Sigmoid colon (tissue), 7 donors: ENCODE data around the gene ADAM10. TPM values are rescaled to one million over a fixed set of nuclear protein-coding genes. Genes with fewer than 3 reads are reported as not detected.
"Not testable (repeated sequence)": the region's sequence is repeated elsewhere in the genome, so short reads cannot be mapped to it uniquely, and the experiment has no call there.

Source experiments
- DNase-seq: peaks from one replicate; pipeline ENCODE4 v3.0.0-alpha.2; 2019
- H3K27ac ChIP-seq, 4 donors: fragments of 200-600 bp; sonication (generic); one replicate each; pipeline ENCODE4 v1.5.1; 2016 to 2019; ENCODE audit warnings: mild to moderate bottlenecking in 1 of 4
- H3K27me3 ChIP-seq, 3 donors: fragments of 200-600 bp; sonication (generic); one replicate each; pipeline ENCODE4 v1.5.1; 2019; ENCODE audit warnings: mild to moderate bottlenecking in 1 of 3
- H3K36me3 ChIP-seq, 4 donors: fragments of 200-600 bp; sonication (generic); one replicate each; pipeline ENCODE4 v1.5.1; 2016 to 2019
- H3K4me1 ChIP-seq, 4 donors: fragments of 200-600 bp; sonication (generic); one replicate each; pipeline ENCODE4 v1.5.1; 2017 to 2019
- H3K4me3 ChIP-seq, 4 donors: fragments of 200-600 bp; sonication (generic); one replicate each; pipeline ENCODE4 v1.5.1; 2017 to 2019; ENCODE audit warnings: mild to moderate bottlenecking in 2 of 4, moderate library complexity in 1 of 4
- H3K9me3 ChIP-seq, 4 donors: fragments of 200-600 bp in 3 of 4; sonication (generic) in 3 of 4; one replicate each; pipeline versions ENCODE4 v1.5.1 to v1.6.1; 2013 to 2019
- CTCF ChIP-seq, 4 experiments: fragments of 450-650 bp in 3 of 4; fragments of 200-600 bp in 1 of 4; IDR thresholded peaks; one replicate each; pipeline ENCODE4 v1.5.1; 2016 to 2019; ENCODE audit warnings: antibody characterized with exemption in 4 of 4, mild to moderate bottlenecking in 3 of 4, moderate library complexity in 2 of 4
- EP300 ChIP-seq, 4 donors: sonication (generic); formaldehyde crosslinking; IDR thresholded peaks; one replicate each; pipeline ENCODE4 v1.6.1; 2017; ENCODE audit warnings: antibody characterized with exemption in 4 of 4
- POLR2A ChIP-seq, 2 donors: fragments of 450-650 bp; IDR thresholded peaks; one replicate each; pipeline ENCODE4 v1.6.1; 2016; ENCODE audit warnings: antibody characterized with exemption in 2 of 2, mild to moderate bottlenecking in 2 of 2, moderate library complexity in 2 of 2
- POLR2AphosphoS5 ChIP-seq, 4 donors: sonication (generic); formaldehyde crosslinking; IDR thresholded peaks; one replicate each; pipeline ENCODE4 v1.6.1; 2017; ENCODE audit warnings: antibody characterized with exemption in 4 of 4
- WGBS, 2 donors: extraction: QIAGEN DNeasy Blood & Tissue Kit; methylation state at CpG; one replicate each; pipeline ENCODE4 v1.1.7; 2013; 5-methylcytosine and 5-hydroxymethylcytosine counted together
- intact Hi-C: fragments of 100-400 bp; cut with DNase I; formaldehyde crosslinking; loops from one replicate; pipeline ENCODE4 v1.15.1; 2023
- polyA plus RNA-seq, 3 donors: library from polyadenylated mRNA; stranded (reverse); fragments of 200-250 nt; gene quantifications; one replicate each; pipeline ENCODE4 v1.2.3, GENCODE V29; 2013
- total RNA-seq, 4 donors: library from RNA; depleted of rRNA; stranded (reverse); fragments of >200 nt; gene quantifications; one replicate each; pipeline ENCODE4 v1.1.0, GENCODE V29; 2016
- donor health status: healthy with polysubstance abuse.
- donor health status: Bipolar disorder and iron deficiency.
- donor health status: healthy.

ADAM10 gene
- total and polyA plus RNA-seq, 7 donors, result 6.6 to 70.9 (median 44.9) TPM

GRCh38 chr15:58608711-58609110 is 140.8 kb downstream of the ADAM10 start:
- WGBS, 2 donors, result 81% methylated on average over 1 of the region's 1 CpG
- DNase-seq, result no peak
- H3K27ac ChIP-seq, result no peak overlapping the region
- H3K4me1 ChIP-seq, result no peaks in the 10 kb centered on the region
- no peak overlapping the region for H3K4me3 ChIP-seq
- TF ChIP-seq POLR2A (IDR thresholded peaks at IDR 0.05) (no peak), POLR2AphosphoS5 (IDR thresholded peaks at IDR 0.05) (no peak), EP300 (IDR thresholded peaks at IDR 0.05) (no peak)
- H3K27me3 ChIP-seq, result no peaks in the 10 kb centered on the region
- H3K36me3 ChIP-seq, result peaks cover 0 to 21% (median under 1%) of the 10 kb centered on the region in 4 donors
- intact Hi-C loops, result no loop called here
- peaks cover 0 to under 1% (median under 1%) of the 10 kb centered on the region in 4 donors for H3K9me3 ChIP-seq

DNA sequence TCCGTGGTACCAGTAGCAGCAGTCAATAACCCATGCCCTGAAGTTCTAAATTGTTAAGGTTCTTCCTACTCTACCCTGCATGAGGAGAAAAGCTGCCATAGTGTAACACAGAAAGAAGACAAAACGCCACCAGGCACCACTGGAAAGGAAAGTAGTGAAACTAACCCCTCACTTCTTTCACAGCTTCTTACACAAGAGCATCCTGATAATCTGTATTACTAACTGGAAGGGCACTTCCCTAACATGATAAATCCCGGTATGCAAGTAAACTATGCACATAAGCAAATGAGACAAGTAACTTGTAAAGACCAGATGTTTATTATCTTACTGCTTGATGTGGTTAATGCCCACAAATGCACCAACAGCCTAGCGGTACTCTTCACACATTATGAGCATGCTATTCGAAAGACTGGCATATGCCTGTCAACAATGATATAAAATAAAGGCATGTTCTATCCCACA is 141.3 kb downstream of the ADAM10 start:
- WGBS, 2 donors, result 67 to 84% methylated on average over 5 of the region's 5 CpGs
- TF ChIP-seq POLR2AphosphoS5 (IDR thresholded peaks at IDR 0.05) (no peak), POLR2A (IDR thresholded peaks at IDR 0.05) (no peak), CTCF (IDR thresholded peaks at IDR 0.05) (no peak), EP300 (IDR thresholded peaks at IDR 0.05) (no peak)
- no peak for DNase-seq
- intact Hi-C loops, result no loop called here
- Histone ChIP-seq H3K36me3 (peaks cover 0 to 21% (median 0%) of the 10 kb centered on the region in 4 donors), H3K27me3 (no peaks in the 10 kb centered on the region), H3K27ac (no peak overlapping the region), H3K9me3 (no peaks in the 10 kb centered on the region), H3K4me1 (no peaks in the 10 kb centered on the region), H3K4me3 (no peak overlapping the region)

- WGBS, 2 donors, result 83 to 87% methylated on average over 4 of the region's 4 CpGs
- no peak for DNase-seq
These were observed 142.9 kb downstream of the ADAM10 start for GRCh38 chr15:58606577-58607080.

DNA sequence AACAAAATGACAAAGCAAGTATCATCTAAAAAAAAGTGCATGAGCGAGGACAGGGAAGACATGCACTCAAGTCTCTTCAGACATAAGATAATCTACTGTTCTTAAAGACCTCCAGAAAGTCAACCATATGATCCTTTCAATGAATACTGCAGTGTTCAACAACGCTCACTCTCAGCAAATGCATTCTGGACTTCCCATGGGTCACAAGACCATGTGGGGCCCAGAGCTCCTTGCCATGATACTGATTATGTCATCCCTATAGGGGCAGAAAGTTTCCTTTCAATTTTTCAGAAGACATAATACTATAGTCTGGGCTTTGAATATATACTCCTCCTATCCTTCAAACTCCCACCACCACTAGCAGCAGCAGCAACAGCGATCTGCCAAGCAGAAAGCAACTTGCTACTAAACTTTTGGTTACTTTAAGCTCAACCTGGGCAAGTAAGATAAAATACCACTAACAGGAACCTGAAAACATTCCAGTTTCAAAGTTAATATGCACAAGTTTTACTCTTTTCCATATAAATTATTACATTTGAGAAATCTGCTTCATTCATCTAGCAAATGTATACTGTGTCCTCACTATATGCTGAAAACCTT is 143.5 kb downstream of the ADAM10 start:
- no peak overlapping the region for H3K4me3 ChIP-seq
- TF ChIP-seq EP300 (IDR thresholded peaks at IDR 0.05) (no peak), POLR2AphosphoS5 (IDR thresholded peaks at IDR 0.05) (no peak), POLR2A (IDR thresholded peaks at IDR 0.05) (no peak), CTCF (IDR thresholded peaks at IDR 0.05) (no peak)
- no peaks in the 10 kb centered on the region for H3K27me3 ChIP-seq
- H3K27ac ChIP-seq, result no peak overlapping the region
- intact Hi-C loops, result no loop called here
- no peaks in the 10 kb centered on the region for H3K9me3 ChIP-seq
- 96 to 97% methylated on average over 3 of the region's 3 CpGs for WGBS, 2 donors
- H3K36me3 ChIP-seq, result peaks cover 0 to 18% (median 0%) of the 10 kb centered on the region in 4 donors
- DNase-seq, result no peak
- no peaks in the 10 kb centered on the region for H3K4me1 ChIP-seq

More at GRCh38 chr15:58606577-58607080, 142.9 kb downstream of the ADAM10 start:
- Histone ChIP-seq H3K36me3 (peaks cover 0 to 17% (median 0%) of the 10 kb centered on the region in 4 donors), H3K27ac (no peak overlapping the region), H3K4me3 (no peak overlapping the region), H3K4me1 (no peaks in the 10 kb centered on the region), H3K9me3 (no peaks in the 10 kb centered on the region), H3K27me3 (no peaks in the 10 kb centered on the region)
- intact Hi-C loops, result no loop called here
- no peak for TF ChIP-seq CTCF (IDR thresholded peaks at IDR 0.05)
- TF ChIP-seq POLR2A (IDR thresholded peaks at IDR 0.05), result no peak
- TF ChIP-seq POLR2AphosphoS5 (IDR thresholded peaks at IDR 0.05), result no peak
- TF ChIP-seq EP300 (IDR thresholded peaks at IDR 0.05), result no peak

- Histone ChIP-seq H3K4me3 (no peak overlapping the region), H3K27ac (no peak overlapping the region), H3K4me1 (no peaks in the 10 kb centered on the region), H3K36me3 (peaks cover 0 to 12% (median 0%) of the 10 kb centered on the region in 4 donors), H3K9me3 (no peaks in the 10 kb centered on the region), H3K27me3 (no peaks in the 10 kb centered on the region)
- intact Hi-C loops, result no loop called here
- no peak for TF ChIP-seq POLR2AphosphoS5 (IDR thresholded peaks at IDR 0.05)
- DNase-seq, result no peak
- WGBS, 2 donors, result 60 to 88% methylated on average over 4 of the region's 4 CpGs
These were observed 145.0 kb downstream of the ADAM10 start for GRCh38 chr15:58604455-58604923.

DNA sequence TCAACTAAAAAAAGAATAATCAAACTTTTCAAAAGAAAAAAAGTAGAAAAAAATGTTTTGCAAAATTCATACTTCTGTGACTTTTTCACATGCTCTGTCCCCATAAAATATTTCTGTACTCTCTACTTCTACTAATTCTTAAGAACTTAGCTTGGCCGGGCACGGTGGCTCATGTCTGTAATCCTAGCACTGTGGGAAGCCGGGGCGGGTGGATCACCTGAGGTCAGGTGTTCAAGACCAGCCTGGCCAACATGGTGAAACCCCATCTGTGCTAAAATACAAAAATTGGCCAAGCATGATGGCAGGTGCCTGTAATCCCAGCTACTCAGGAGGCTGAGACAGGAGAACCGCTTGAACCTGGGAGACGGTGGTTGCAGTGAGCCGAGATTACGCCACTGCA is 145.6 kb downstream of the ADAM10 start:
- H3K27me3 ChIP-seq, intact Hi-C loops, DNase-seq, H3K27ac ChIP-seq, H3K4me1 ChIP-seq, H3K9me3 ChIP-seq, H3K4me3 ChIP-seq: not testable (repeated sequence)
- peaks cover 0 to 12% (median 0%) of the 10 kb centered on the region in 4 donors for H3K36me3 ChIP-seq
- 98% methylated on average over 8 of the region's 8 CpGs for WGBS, 2 donors
